GM23338 (cell line): ENCODE measurements around the gene DAZL. TPM values are rescaled to one million over a fixed set of nuclear protein-coding genes. Genes with fewer than 3 reads are reported as not detected.

ENCODE experiments used
- ATAC-seq: fragments of 200-7000 bp; cut with Tn5 transposase; 3 replicates; pipeline ENCODE4 v1.9.1; 2020
- DNase-seq: peaks from one replicate; pipeline ENCODE4 v3.0.0-alpha.2; 2015; ENCODE audit warnings: low spot score
- H2AFZ ChIP-seq: fragments of 200-600 bp; sonication (generic); 2 replicates; pipeline ENCODE4 v1.8.0; 2016; ENCODE audit warnings: antibody characterized with exemption, mild to moderate bottlenecking, moderate library complexity
- H3F3A ChIP-seq: fragments of 200-600 bp; sonication (generic); replicated peaks from 2 replicates; pipeline ENCODE4 v1.8.0; 2017; ENCODE audit warnings: antibody characterized with exemption, mixed run types, low read depth
- H3K27ac ChIP-seq: fragments of 200-600 bp; sonication (generic); 2 replicates; pipeline ENCODE4 v1.6.1; 2016; ENCODE audit warnings: low read depth
- H3K27me3 ChIP-seq: fragments of 200-600 bp; sonication (generic); 2 replicates; pipeline ENCODE4 v1.8.0; 2016; ENCODE audit warnings: mild to moderate bottlenecking, mixed run types, moderate library complexity; ENCODE audit not compliant: insufficient read depth
- H3K36me3 ChIP-seq: fragments of 200-600 bp; sonication (generic); 2 replicates; pipeline ENCODE4 v1.8.0; 2016; ENCODE audit warnings: mild to moderate bottlenecking; ENCODE audit not compliant: insufficient read depth
- H3K4me1 ChIP-seq: fragments of 200-600 bp; sonication (generic); 2 replicates; pipeline ENCODE4 v1.8.0; 2016; ENCODE audit warnings: mild to moderate bottlenecking, moderate library complexity; ENCODE audit not compliant: insufficient read depth
- H3K4me2 ChIP-seq: fragments of 200-600 bp; sonication (generic); 2 replicates; pipeline ENCODE4 v1.7.1; 2017; ENCODE audit warnings: mixed run types
- H3K4me3 ChIP-seq: fragments of 200-600 bp; sonication (generic); 2 replicates; pipeline ENCODE4 v1.6.1; 2016; ENCODE audit warnings: mixed run types
- H3K79me2 ChIP-seq: fragments of 200-600 bp; sonication (generic); replicated peaks from 2 replicates; pipeline ENCODE4 v1.8.0; 2017; ENCODE audit warnings: mild to moderate bottlenecking; ENCODE audit not compliant: insufficient read depth
- H3K9me2 ChIP-seq: fragments of 200-600 bp; sonication (generic); 2 replicates; pipeline ENCODE4 v1.8.0; 2017; ENCODE audit not compliant: insufficient read depth
- H4K20me1 ChIP-seq: fragments of 200-600 bp; sonication (generic); replicated peaks from 2 replicates; pipeline ENCODE4 v1.8.0; 2017; ENCODE audit warnings: mild to moderate bottlenecking; ENCODE audit not compliant: insufficient read depth
- H3K27ac Mint-ChIP-seq: 2 replicates; pipeline ENCODE4 v1.8.0; 2020; ENCODE audit warnings: inconsistent platforms, mild to moderate bottlenecking, moderate library complexity, mixed read lengths
- H3K27me3 Mint-ChIP-seq: 3 replicates; pipeline ENCODE4 v1.8.0; 2022; ENCODE audit warnings: low read depth, mild to moderate bottlenecking, moderate library complexity, mixed read lengths, inconsistent platforms; ENCODE audit not compliant: insufficient read depth, poor library complexity
- H3K36me3 Mint-ChIP-seq: 3 replicates; pipeline ENCODE4 v1.8.0; 2021; ENCODE audit warnings: low read depth, mild to moderate bottlenecking, inconsistent platforms, moderate library complexity, mixed read lengths
- H3K4me1 Mint-ChIP-seq: 3 replicates; pipeline ENCODE4 v1.8.0; 2020; ENCODE audit warnings: mild to moderate bottlenecking, inconsistent platforms, mixed read lengths
- H3K4me3 Mint-ChIP-seq: 3 replicates; pipeline ENCODE4 v1.8.0; 2021; ENCODE audit warnings: moderate library complexity, mild to moderate bottlenecking, inconsistent platforms, mixed read lengths
- H3K9me3 Mint-ChIP-seq: 3 replicates; pipeline ENCODE4 v1.8.0; 2020; ENCODE audit warnings: moderate library complexity, mild to moderate bottlenecking, inconsistent platforms, mixed read lengths
- ETS1 ChIP-seq: IDR thresholded peaks from 2 replicates; pipeline ENCODE4 v1.6.1; 2016; ENCODE audit warnings: antibody characterized with exemption
- EZH2 ChIP-seq: fragments of 200-600 bp; sonication (generic); IDR thresholded peaks from one replicate; pipeline ENCODE4 v1.8.0; 2017; ENCODE audit warnings: antibody characterized with exemption, mild to moderate bottlenecking, low read depth; ENCODE audit not compliant: unreplicated experiment
- JUNB ChIP-seq: IDR thresholded peaks from one replicate; pipeline ENCODE4 v1.6.1; 2016; ENCODE audit warnings: antibody characterized with exemption; ENCODE audit not compliant: unreplicated experiment
- NANOG ChIP-seq: IDR thresholded peaks from 2 replicates; pipeline ENCODE4 v1.6.1; 2016; ENCODE audit warnings: antibody characterized with exemption, borderline replicate concordance
- POLR2AphosphoS5 ChIP-seq: IDR thresholded peaks from 2 replicates; pipeline ENCODE4 v1.6.1; 2016; ENCODE audit warnings: antibody characterized with exemption, low read depth
- ZNF114 ChIP-seq: fragments of 250-450 bp; sonication (Bioruptor Pico); IDR thresholded peaks from 2 replicates; pipeline ENCODE4 v1.5.0; 2020; ENCODE audit warnings: mild to moderate bottlenecking, moderate library complexity
- ZNF331 ChIP-seq: fragments of 250-450 bp; sonication (Bioruptor Pico); IDR thresholded peaks from 2 replicates; pipeline ENCODE4 v1.5.0; 2020; ENCODE audit warnings: low read depth, mild to moderate bottlenecking, moderate library complexity
- ZNF462 ChIP-seq: fragments of 250-450 bp; sonication (Bioruptor Pico); IDR thresholded peaks from 2 replicates; pipeline ENCODE4 v1.5.0; 2020; ENCODE audit warnings: mild to moderate bottlenecking, moderate library complexity
- polyA plus RNA-seq: library from polyadenylated mRNA; unstranded; fragments of >200 nt; fragmentation: Nextera tagmentation; extraction: Ambion mirVana; gene quantifications from 2 replicates; pipeline ENCODE4 v1.2.1, GENCODE V29; 2016
- total RNA-seq: library from RNA; depleted of rRNA; stranded (reverse); fragments of >200 nt; shearing (Covaris generic); gene quantifications from 2 replicates; pipeline ENCODE4 v1.2.3, GENCODE V29; 2014

Gene DAZL
- total and polyA plus RNA-seq, 2 experiments from 2014 or later = 3.2 to 5.3 TPM

- Histone ChIP-seq H2AFZ (no peak overlapping the region), H3K36me3 (no peaks in the 10 kb centered on the region), H3K4me3 (no peak overlapping the region), H3K27me3 (no peaks in the 10 kb centered on the region), H3K4me2 (no peak overlapping the region), H3K9me2 (no peaks in the 10 kb centered on the region), H3F3A (no peaks in the 10 kb centered on the region), H3K27ac (no peak overlapping the region), H3K4me1 (no peaks in the 10 kb centered on the region), H3K79me2 (no peaks in the 10 kb centered on the region), H4K20me1 (no peaks in the 10 kb centered on the region)
- H3K4me3 Mint-ChIP-seq = no peak overlapping the region
- no peaks in the 10 kb centered on the region for H3K4me1 Mint-ChIP-seq
- H3K9me3 Mint-ChIP-seq = no peaks in the 10 kb centered on the region
- no peaks in the 10 kb centered on the region for H3K27me3 Mint-ChIP-seq
- TF ChIP-seq ETS1 = no peak
- no peak for TF ChIP-seq NANOG
- no peak for TF ChIP-seq ZNF331 (CRISPR knock-in tag)
- no peak for TF ChIP-seq EZH2
- no peak for TF ChIP-seq ZNF462 (CRISPR knock-in tag)
- no peak for TF ChIP-seq JUNB
- no peak for TF ChIP-seq POLR2AphosphoS5
- no peak for TF ChIP-seq ZNF114 (CRISPR knock-in tag)
- DNase-seq (no peak), ATAC-seq (no peak)
- H3K27ac Mint-ChIP-seq = no peak overlapping the region
- H3K36me3 Mint-ChIP-seq = no peaks in the 10 kb centered on the region
Measured at GRCh38 chr3:16589120-16589519, 16.1 kb downstream of the DAZL start.
